Glomerular visceral epithelial cell (primary cell): ENCODE data around the gene SPIB.
"Not testable (repeated sequence)": the region's sequence is repeated elsewhere in the genome, so short reads cannot be mapped to it uniquely, and the experiment has no call there.

Experiments
- DNase-seq: peaks from one replicate; pipeline ENCODE4 v3.0.0-alpha.2; 2016; ENCODE audit errors: extremely low spot score

SPIB gene

GRCh38 chr19:50390952-50391351, 27.8 kb upstream of the SPIB start:
- DNase-seq, result not testable (repeated sequence)

- no peak for DNase-seq
These were observed 26.0 kb upstream of the SPIB start for GRCh38 chr19:50392759-50393158.

- DNase-seq, result no peak
These were observed 25.1 kb upstream of the SPIB start for GRCh38 chr19:50393589-50393988.

- DNase-seq, result no peak
These were observed 24.7 kb upstream of the SPIB start for GRCh38 chr19:50394017-50394416.

GRCh38 chr19:50398675-50399367, 19.9 kb upstream of the SPIB start:
- no peak for DNase-seq

- no peak for DNase-seq
These were observed 19.4 kb upstream of the SPIB start for GRCh38 chr19:50399368-50399745.

GRCh38 chr19:50401605-50402450, 16.9 kb upstream of the SPIB start:
- DNase-seq, result no peak

- DNase-seq, result no peak
These were observed 16.0 kb upstream of the SPIB start for GRCh38 chr19:50402544-50403301.

- DNase-seq, result no peak
These were observed 12.4 kb upstream of the SPIB start for GRCh38 chr19:50406156-50406820.

GRCh38 chr19:50406829-50407228, 11.9 kb upstream of the SPIB start:
- no peak for DNase-seq

GRCh38 chr19:50409347-50409746, 9.4 kb upstream of the SPIB start:
- DNase-seq, result no peak

GRCh38 chr19:50410109-50410508, 8.6 kb upstream of the SPIB start:
- DNase-seq, result no peak

- DNase-seq, result no peak
These were observed 6.3 kb upstream of the SPIB start for GRCh38 chr19:50412419-50412818.

- DNase-seq, result no peak
These were observed 5.6 kb upstream of the SPIB start for GRCh38 chr19:50413096-50413495.

- no peak for DNase-seq
These were observed 5.2 kb upstream of the SPIB start for GRCh38 chr19:50413531-50413930.

- DNase-seq, result peak; percentile 18
These were observed 3.7 kb upstream of the SPIB start for GRCh38 chr19:50414864-50415660.

- no peak for DNase-seq
These were observed 3.1 kb upstream of the SPIB start for GRCh38 chr19:50415661-50416033.

- no peak for DNase-seq
These were observed 2.4 kb upstream of the SPIB start for GRCh38 chr19:50416034-50416977.

GRCh38 chr19:50417111-50418081, 1.3 kb upstream of the SPIB start:
- DNase-seq, result no peak
